HepG2 (cell line): ENCODE measurements around the gene SORBS2. TPM values are rescaled to one million over a fixed set of nuclear protein-coding genes. Genes with fewer than 3 reads are reported as not detected.

Experiments
- AHDC1 ChIP-seq: sonication (generic); formaldehyde crosslinking; IDR thresholded peaks from 2 replicates; pipeline ENCODE4 v1.5.1; 2020; ENCODE audit warnings: mild to moderate bottlenecking, missing genetic modification reagents, borderline replicate concordance
- ATF1 ChIP-seq: IDR thresholded peaks from 2 replicates; pipeline ENCODE4 v1.6.1; 2016; ENCODE audit warnings: mild to moderate bottlenecking, control low read depth
- ERF ChIP-seq: IDR thresholded peaks from 2 replicates; pipeline ENCODE4 v1.6.1; 2018; ENCODE audit warnings: missing biosample characterization, missing genetic modification reagents
- ETV5 ChIP-seq: IDR thresholded peaks from 2 replicates; pipeline ENCODE4 v1.6.1; 2018; ENCODE audit warnings: missing biosample characterization, missing genetic modification reagents, inconsistent platforms, borderline replicate concordance
- FOXK1 ChIP-seq: sonication (generic); formaldehyde crosslinking; IDR thresholded peaks from 2 replicates; pipeline ENCODE4 v1.4.0; 2020; ENCODE audit warnings: low read depth, missing genetic modification reagents, borderline replicate concordance
- FOXO1 ChIP-seq: sonication (generic); formaldehyde crosslinking; IDR thresholded peaks from 2 replicates; pipeline ENCODE4 v1.4.0; 2020; ENCODE audit warnings: missing genetic modification reagents
- FOXP4 ChIP-seq: sonication (generic); formaldehyde crosslinking; IDR thresholded peaks from 2 replicates; pipeline ENCODE4 v1.4.0; 2020; ENCODE audit warnings: missing genetic modification reagents
- KLF9 ChIP-seq: IDR thresholded peaks from 2 replicates; pipeline ENCODE4 v1.6.1; 2016; ENCODE audit warnings: low read depth
- MLX ChIP-seq: IDR thresholded peaks from 2 replicates; pipeline ENCODE4 v1.6.1; 2016
- SIX1 ChIP-seq: sonication (generic); formaldehyde crosslinking; IDR thresholded peaks from 2 replicates; pipeline ENCODE4 v1.4.0; 2020; ENCODE audit warnings: missing genetic modification reagents, borderline replicate concordance
- TCF7 ChIP-seq: sonication (generic); IDR thresholded peaks from 2 replicates; pipeline ENCODE4 v1.6.1; 2016; ENCODE audit warnings: antibody characterized with exemption, low read depth
- TFE3 ChIP-seq: IDR thresholded peaks from 2 replicates; pipeline ENCODE4 v1.6.1; 2016
- THAP11 ChIP-seq: IDR thresholded peaks from 2 replicates; pipeline ENCODE4 v1.6.1; 2016; ENCODE audit warnings: missing biosample characterization, missing genetic modification reagents
- YEATS4 ChIP-seq: sonication (generic); formaldehyde crosslinking; IDR thresholded peaks from 2 replicates; pipeline ENCODE4 v1.4.0; 2020; ENCODE audit warnings: missing genetic modification reagents, borderline replicate concordance
- ZNF121 ChIP-seq: sonication (generic); formaldehyde crosslinking; IDR thresholded peaks from 2 replicates; pipeline ENCODE4 v1.5.0; 2020; ENCODE audit warnings: mild to moderate bottlenecking, missing genetic modification reagents
- ZNF430 ChIP-seq: sonication (generic); formaldehyde crosslinking; IDR thresholded peaks from 2 replicates; pipeline ENCODE4 v1.9.0; 2021; ENCODE audit warnings: mild to moderate bottlenecking, missing genetic modification reagents
- ZNF577 ChIP-seq: sonication (generic); formaldehyde crosslinking; IDR thresholded peaks from 2 replicates; pipeline ENCODE4 v1.4.0; 2020; ENCODE audit warnings: mild to moderate bottlenecking, low read depth, missing genetic modification reagents, borderline replicate concordance
- ZNF761 ChIP-seq: sonication (generic); formaldehyde crosslinking; conservative IDR thresholded peaks from 2 replicates; pipeline ENCODE4 v1.4.0; 2020; ENCODE audit warnings: mild to moderate bottlenecking, missing genetic modification reagents
- ZNF792 ChIP-seq: IDR thresholded peaks from 2 replicates; pipeline ENCODE4 v1.6.1; 2016
- polyA plus RNA-seq, 8 experiments: library from polyadenylated mRNA; depleted of rRNA in 3 of 8; stranded (reverse) in 7 of 8; unstranded in 1 of 8; fragments of >200 nt; fragmentation: Illumina TruSeq in 4 of 8; extraction: Trizol in 4 of 8; gene quantifications; 2 replicates each; pipeline versions ENCODE4 v1.2.1 to v1.2.3, GENCODE V29; 2011 to 2016; ENCODE audit warnings: low read depth in 4 of 8, missing spikeins in 1 of 8, mixed read lengths in 1 of 8; ENCODE audit not compliant: insufficient read depth in 1 of 8
- total RNA-seq, 5 experiments: library from RNA; depleted of rRNA; stranded (reverse); fragments of >200 nt; fragmentation: Illumina TruSeq; extraction: Trizol; gene quantifications; 2 replicates each; pipeline ENCODE4 v1.2.3, GENCODE V29; 2016; ENCODE audit warnings: low read depth in 1 of 5

SORBS2 gene
- total and polyA plus RNA-seq, 2 of the 13 experiments (the other 11 are each of a cell fraction or from before 2014, with no cell fraction given) = 25.0 to 80.5 TPM

- TF ChIP-seq ZNF577 (no peak), FOXK1 (no peak), ATF1 (CRISPR knock-in tag) (peak; percentile 67), ETV5 (CRISPR knock-in tag) (peak; percentile 47; the same call in 1 of the 2 replicates), SIX1 (CRISPR knock-in tag) (peak; percentile 35; the same call in 1 of the 2 replicates), YEATS4 (CRISPR knock-in tag) (peak; percentile 36; the same call in 1 of the 2 replicates), FOXO1 (CRISPR knock-in tag) (no peak; the same call in 1 of the 2 replicates), TFE3 (peak; percentile 46; the same call in 1 of the 2 replicates), ZNF792 (CRISPR knock-in tag) (peak; percentile 21; the same call in 1 of the 2 replicates), MLX (CRISPR knock-in tag) (peak; percentile 64), FOXP4 (CRISPR knock-in tag) (peak; percentile 93), KLF9 (CRISPR knock-in tag) (no peak), ZNF430 (0 out of 2 replicates have a peak, but pooled peaks have one; percentile 43), ZNF761 (CRISPR knock-in tag) (peak; percentile 42; the same call in 1 of the 2 replicates), AHDC1 (peak; percentile 49; the same call in 1 of the 2 replicates), ZNF121 (CRISPR knock-in tag) (peak; percentile 86), THAP11 (peak; percentile 10; the same call in 1 of the 2 replicates), TCF7 (peak; percentile 89), ERF (CRISPR knock-in tag) (no peak; the same call in 1 of the 2 replicates)
Measured at GRCh38 chr4:185810746-185811508, 1.1 kb downstream of the SORBS2 start (continued).
